HCT116 (cell line): ENCODE measurements around the gene LMX1A. TPM values are rescaled to one million over a fixed set of nuclear protein-coding genes. Genes with fewer than 3 reads are reported as not detected.

Experiments
- ATAC-seq: fragments of 200-7000 bp; cut with Tn5 transposase; 2 replicates; pipeline ENCODE4 v1.9.1; 2020; ENCODE audit warnings: mild to moderate bottlenecking, moderate library complexity
- BruUV-seq: library from RNA; stranded (reverse); fragments of 400-500 nt; replicated peaks from 2 replicates; lab custom pipeline; 2021; lab: Mats Ljungman, UMichigan
- CTCF ChIA-PET: fragments of 300-600 bp; sonication (Branson Sonifier 250); formaldehyde crosslinking; loops from one replicate; lab custom pipeline; 2021; ENCODE audit warnings: antibody characterized with exemption; lab: Charles Lee
- POLR2A ChIA-PET: fragments of 300-600, 350-600 bp; sonication (Branson Sonifier 250); formaldehyde crosslinking; loops from one replicate; lab custom pipeline; 2021; ENCODE audit warnings: antibody characterized with exemption; lab: Charles Lee
- RAD21 ChIA-PET, 2 experiments: fragments of 300-600 bp; sonication (Branson Sonifier 250); formaldehyde crosslinking; loops; one replicate each; lab custom pipeline; 2023; ENCODE audit warnings: low total read pairs in 2 of 2; ENCODE audit not compliant: uncharacterized antibody in 2 of 2, unreplicated experiment in 2 of 2, low non-redundant PET in 1 of 2; lab: Charles Lee
- DNase-seq: peaks from one replicate; pipeline ENCODE4 v3.0.0-alpha.2; 2010; ENCODE audit warnings: low read depth, low spot score
- H2AFZ ChIP-seq: fragments of 200-600 bp; shearing (Covaris generic), sonication (generic); 2 replicates; pipeline ENCODE4 v1.6.1; 2017; ENCODE audit warnings: low read depth, mixed run types, mixed read lengths, antibody characterized with exemption, low read length; ENCODE audit not compliant: poor library complexity, severe bottlenecking
- H3K27ac ChIP-seq: 2 replicates; pipeline ENCODE4 v1.5.1; 2012; ENCODE audit warnings: low read depth, low read length
- H3K27me3 ChIP-seq: fragments of 200-600 bp; sonication (generic); 2 replicates; pipeline ENCODE4 v1.6.1; 2016; ENCODE audit warnings: mixed run types, low read length, mixed read lengths; ENCODE audit not compliant: insufficient read depth
- H3K36me3 ChIP-seq, 2 experiments: fragments of 200-500 bp in 1 of 2; fragments of 200-600 bp in 1 of 2; sonication (Bioruptor generic) in 1 of 2; sonication (generic) in 1 of 2; 2 replicates each; pipeline versions ENCODE4 v1.5.1 to v1.6.1; 2014 to 2016; ENCODE audit warnings: low read length in 2 of 2, inconsistent platforms in 1 of 2, mixed read lengths in 1 of 2, mixed run types in 1 of 2; ENCODE audit not compliant: insufficient read depth in 2 of 2, control insufficient read depth in 1 of 2
- H3K4me1 ChIP-seq, 2 experiments: fragments of 200-600 bp in 1 of 2; sonication (generic) in 1 of 2; 2 replicates each; pipeline versions ENCODE4 v1.5.1 to v1.6.1; 2012 to 2017; ENCODE audit warnings: low read length in 2 of 2, inconsistent platforms in 1 of 2, mild to moderate bottlenecking in 1 of 2, mixed read lengths in 1 of 2, mixed run types in 1 of 2, moderate library complexity in 1 of 2; ENCODE audit not compliant: insufficient read depth in 2 of 2, control insufficient read depth in 1 of 2
- H3K4me2 ChIP-seq: fragments of 200-600 bp; sonication (generic); 2 replicates; pipeline ENCODE4 v1.6.1; 2017; ENCODE audit warnings: mixed run types, low read length, mixed read lengths
- H3K4me3 ChIP-seq, 2 experiments: fragments of 200-600 bp in 1 of 2; sonication (generic) in 1 of 2; replicated peaks in 1 of 2; 2 replicates each; pipeline ENCODE4 v1.5.1; 2011 to 2016; ENCODE audit warnings: low read length in 2 of 2, control low read depth in 1 of 2, low read depth in 1 of 2, mild to moderate bottlenecking in 1 of 2, mixed read lengths in 1 of 2, mixed run types in 1 of 2
- H3K79me2 ChIP-seq: fragments of 200-600 bp; sonication (generic); 2 replicates; pipeline ENCODE4 v1.6.1; 2017; ENCODE audit warnings: mild to moderate bottlenecking, mixed run types, low read length, moderate library complexity, mixed read lengths; ENCODE audit not compliant: insufficient read depth
- H3K9ac ChIP-seq: fragments of 200-600 bp; sonication (generic); 2 replicates; pipeline ENCODE4 v1.6.1; 2016; ENCODE audit warnings: low read length, mixed read lengths
- H3K9me2 ChIP-seq: fragments of 200-600 bp; sonication (generic), shearing (Covaris generic); 2 replicates; pipeline ENCODE4 v1.6.1; 2017; ENCODE audit warnings: mixed run types, mild to moderate bottlenecking, moderate library complexity; ENCODE audit not compliant: insufficient read depth
- H3K9me3 ChIP-seq, 2 experiments: fragments of 200-500 bp in 1 of 2; fragments of 200-600 bp in 1 of 2; sonication (Bioruptor generic) in 1 of 2; sonication (generic) in 1 of 2; 2 replicates each; pipeline ENCODE4 v1.6.1; 2014 to 2017; ENCODE audit warnings: low read length in 2 of 2, mixed read lengths in 2 of 2, inconsistent platforms in 1 of 2, low read depth in 1 of 2, mild to moderate bottlenecking in 1 of 2, mixed run types in 1 of 2, moderate library complexity in 1 of 2; ENCODE audit not compliant: control insufficient read depth in 1 of 2, insufficient read depth in 1 of 2
- H4K20me1 ChIP-seq: fragments of 200-600 bp; sonication (generic), shearing (Covaris generic); 2 replicates; pipeline ENCODE4 v1.6.1; 2017; ENCODE audit warnings: mixed run types, mild to moderate bottlenecking, moderate library complexity; ENCODE audit not compliant: insufficient read depth
- ATF3 ChIP-seq: IDR thresholded peaks from 2 replicates; pipeline ENCODE4 v1.6.1; 2012
- CBX3 ChIP-seq: IDR thresholded peaks from 2 replicates; pipeline ENCODE4 v1.6.1; 2012; ENCODE audit warnings: low read depth
- CTCF ChIP-seq, 3 experiments: fragments of 200-600 bp in 1 of 3; sonication (generic) in 1 of 3; IDR thresholded peaks in 2 of 3; conservative IDR thresholded peaks in 1 of 3; 2 replicates each; pipeline ENCODE4 v1.5.1; 2012 to 2017; ENCODE audit warnings: low read depth in 2 of 3, low read length in 2 of 3, antibody characterized with exemption in 1 of 3, borderline replicate concordance in 1 of 3, control low read depth in 1 of 3, mild to moderate bottlenecking in 1 of 3, mixed read lengths in 1 of 3, mixed run types in 1 of 3, moderate library complexity in 1 of 3; ENCODE audit not compliant: insufficient read depth in 1 of 3
- EGR1 ChIP-seq: IDR thresholded peaks from 2 replicates; pipeline ENCODE4 v1.6.1; 2012; ENCODE audit warnings: low read depth
- EZH2 ChIP-seq: fragments of 200-600 bp; sonication (generic); IDR thresholded peaks from 2 replicates; pipeline ENCODE4 v1.6.1; 2017; ENCODE audit warnings: antibody characterized with exemption, mixed run types
- EZH2phosphoT487 ChIP-seq: fragments of 200-600 bp; IDR thresholded peaks from 2 replicates; pipeline ENCODE4 v1.6.1; 2018; ENCODE audit warnings: antibody characterized with exemption, borderline replicate concordance
- FOSL1 ChIP-seq: IDR thresholded peaks from 2 replicates; pipeline ENCODE4 v1.6.1; 2012; ENCODE audit warnings: low read depth
- JUND ChIP-seq: IDR thresholded peaks from 2 replicates; pipeline ENCODE4 v1.6.1; 2012
- MAX ChIP-seq: IDR thresholded peaks from 2 replicates; pipeline ENCODE4 v1.6.1; 2012
- POLR2A ChIP-seq: IDR thresholded peaks from 2 replicates; pipeline ENCODE4 v1.7.0; 2011; ENCODE audit warnings: borderline replicate concordance; ENCODE audit not compliant: insufficient read depth, insufficient read length; ENCODE audit errors: extremely low read depth
- RAD21 ChIP-seq: IDR thresholded peaks from 2 replicates; pipeline ENCODE4 v1.6.1; 2012; ENCODE audit warnings: low read depth, mild to moderate bottlenecking
- REST ChIP-seq: IDR thresholded peaks from 2 replicates; pipeline ENCODE4 v1.6.1; 2012; ENCODE audit warnings: low read depth
- SIN3A ChIP-seq: IDR thresholded peaks from 2 replicates; pipeline ENCODE4 v1.6.1; 2012; ENCODE audit warnings: low read depth
- SP1 ChIP-seq: IDR thresholded peaks from 2 replicates; pipeline ENCODE4 v1.6.1; 2012; ENCODE audit warnings: low read depth
- SRF ChIP-seq: IDR thresholded peaks from 2 replicates; pipeline ENCODE4 v1.6.1; 2012; ENCODE audit warnings: low read depth
- TCF7L2 ChIP-seq: IDR thresholded peaks from 2 replicates; pipeline ENCODE4 v1.7.0; 2011; ENCODE audit warnings: borderline replicate concordance, inconsistent platforms; ENCODE audit not compliant: insufficient read depth, insufficient read length; ENCODE audit errors: extremely low read depth
- YY1 ChIP-seq: IDR thresholded peaks from 2 replicates; pipeline ENCODE4 v1.6.1; 2011; ENCODE audit warnings: low read length, low read depth, moderate library complexity, mild to moderate bottlenecking; ENCODE audit not compliant: insufficient replicate concordance; ENCODE audit errors: extremely low read depth
- ZFX ChIP-seq: fragments of 450-650 bp; IDR thresholded peaks from 2 replicates; pipeline ENCODE4 v1.6.1; 2017
- ZNF274 ChIP-seq: fragments of 200-500 bp; sonication (Bioruptor generic); IDR thresholded peaks from 2 replicates; pipeline ENCODE4 v1.6.1; 2014; ENCODE audit warnings: mild to moderate bottlenecking, low read depth, low read length, inconsistent platforms
- intact Hi-C: fragments of 100-400 bp; cut with micrococcal nuclease; formaldehyde crosslinking; loops from 2 replicates; pipeline ENCODE4 v1.10.0; 2022
- total RNA-seq: library from RNA; stranded (reverse); gene quantifications from one replicate; pipeline ENCODE4 v1.2.1, GENCODE V29; 2021; ENCODE audit not compliant: unreplicated experiment

Gene LMX1A
- total RNA-seq, 1 experiment from 2014 or later, result not detected

- TF ChIP-seq SP1 (no peak; the same call in 1 of the 2 replicates), ATF3 (no peak), ZFX (no peak), SRF (no peak), MAX (no peak), EZH2phosphoT487 (no peak), RAD21 (no peak), JUND (no peak), TCF7L2 (no peak), SIN3A (no peak), CBX3 (no peak), EGR1 (no peak), ZNF274 (no peak), POLR2A (no peak), FOSL1 (no peak), CTCF (IDR thresholded peaks at IDR 0.05 in 2 of 3, conservative IDR thresholded peaks at IDR 0.05 in 1 of 3; ENCODE audit: borderline replicate concordance in 1 of 3, insufficient read depth in 1 of 3, low read depth in 2 of 3, low read length in 2 of 3) (no peak), REST (no peak), EZH2 (no peak), YY1 (no peak)
- ChIA-PET RAD21 (no interaction called here), POLR2A (no interaction called here), CTCF (interaction anchor here (1.5 kb wide), 1 partner anchor 251 kb away, joined by 4 read pairs; no protein-coding TSS in a partner anchor)
- no TSS peak for BruUV-seq
- Histone ChIP-seq H2AFZ (no peak overlapping the region), H4K20me1 (no peaks in the 10 kb centered on the region), H3K27ac (no peak overlapping the region), H3K79me2 (no peaks in the 10 kb centered on the region), H3K9me2 (no peaks in the 10 kb centered on the region), H3K36me3 (no peaks in the 10 kb centered on the region), H3K27me3 (no peaks in the 10 kb centered on the region), H3K9ac (no peak overlapping the region), H3K9me3 (no peaks in the 10 kb centered on the region), H3K4me2 (peak overlapping the region; percentile 67), H3K4me1 (peaks cover 11 to 21% of the 10 kb centered on the region in 2 experiments; a peak in 3 of 4 replicates), H3K4me3 (peak overlapping the region in 1 of 2 experiments; percentile 10; a peak in 1 of 4 replicates)
- DNase-seq (no peak), ATAC-seq (peak; percentile 29)
- intact Hi-C loops, result loop anchor here (5.0 kb wide), 2 partner anchors 218 to 238 kb away; no protein-coding TSS in a partner anchor
These were observed 8.8 kb upstream of the LMX1A start for GRCh38 chr1:165365341-165365740.
